HCT116 (cell line): ENCODE measurements around the gene VTI1B. TPM values are rescaled to one million over a fixed set of nuclear protein-coding genes. Genes with fewer than 3 reads are reported as not detected.

Experiments used
- ATAC-seq: fragments of 200-7000 bp; cut with Tn5 transposase; 2 replicates; pipeline ENCODE4 v1.9.1; 2020; ENCODE audit warnings: mild to moderate bottlenecking, moderate library complexity
- BruUV-seq: library from RNA; stranded (reverse); fragments of 400-500 nt; replicated peaks from 2 replicates; lab custom pipeline; 2021; lab: Mats Ljungman, UMichigan
- CTCF ChIA-PET: fragments of 300-600 bp; sonication (Branson Sonifier 250); formaldehyde crosslinking; loops from one replicate; lab custom pipeline; 2021; ENCODE audit warnings: antibody characterized with exemption; lab: Charles Lee
- POLR2A ChIA-PET: fragments of 300-600, 350-600 bp; sonication (Branson Sonifier 250); formaldehyde crosslinking; loops from one replicate; lab custom pipeline; 2021; ENCODE audit warnings: antibody characterized with exemption; lab: Charles Lee
- RAD21 ChIA-PET, 2 experiments: fragments of 300-600 bp; sonication (Branson Sonifier 250); formaldehyde crosslinking; loops; one replicate each; lab custom pipeline; 2023; ENCODE audit warnings: low total read pairs in 2 of 2; ENCODE audit not compliant: uncharacterized antibody in 2 of 2, unreplicated experiment in 2 of 2, low non-redundant PET in 1 of 2; lab: Charles Lee
- DNase-seq: peaks from one replicate; pipeline ENCODE4 v3.0.0-alpha.2; 2010; ENCODE audit warnings: low read depth, low spot score
- H2AFZ ChIP-seq: fragments of 200-600 bp; shearing (Covaris generic), sonication (generic); 2 replicates; pipeline ENCODE4 v1.6.1; 2017; ENCODE audit warnings: low read depth, mixed run types, mixed read lengths, antibody characterized with exemption, low read length; ENCODE audit not compliant: poor library complexity, severe bottlenecking
- H3K27ac ChIP-seq: 2 replicates; pipeline ENCODE4 v1.5.1; 2012; ENCODE audit warnings: low read depth, low read length
- H3K27me3 ChIP-seq: fragments of 200-600 bp; sonication (generic); 2 replicates; pipeline ENCODE4 v1.6.1; 2016; ENCODE audit warnings: mixed run types, low read length, mixed read lengths; ENCODE audit not compliant: insufficient read depth
- H3K36me3 ChIP-seq, 2 experiments: fragments of 200-500 bp in 1 of 2; fragments of 200-600 bp in 1 of 2; sonication (Bioruptor generic) in 1 of 2; sonication (generic) in 1 of 2; 2 replicates each; pipeline versions ENCODE4 v1.5.1 to v1.6.1; 2014 to 2016; ENCODE audit warnings: low read length in 2 of 2, inconsistent platforms in 1 of 2, mixed read lengths in 1 of 2, mixed run types in 1 of 2; ENCODE audit not compliant: insufficient read depth in 2 of 2, control insufficient read depth in 1 of 2
- H3K4me1 ChIP-seq, 2 experiments: fragments of 200-600 bp in 1 of 2; sonication (generic) in 1 of 2; 2 replicates each; pipeline versions ENCODE4 v1.5.1 to v1.6.1; 2012 to 2017; ENCODE audit warnings: low read length in 2 of 2, inconsistent platforms in 1 of 2, mild to moderate bottlenecking in 1 of 2, mixed read lengths in 1 of 2, mixed run types in 1 of 2, moderate library complexity in 1 of 2; ENCODE audit not compliant: insufficient read depth in 2 of 2, control insufficient read depth in 1 of 2
- H3K4me2 ChIP-seq: fragments of 200-600 bp; sonication (generic); 2 replicates; pipeline ENCODE4 v1.6.1; 2017; ENCODE audit warnings: mixed run types, low read length, mixed read lengths
- H3K4me3 ChIP-seq, 2 experiments: fragments of 200-600 bp in 1 of 2; sonication (generic) in 1 of 2; replicated peaks in 1 of 2; 2 replicates each; pipeline ENCODE4 v1.5.1; 2011 to 2016; ENCODE audit warnings: low read length in 2 of 2, control low read depth in 1 of 2, low read depth in 1 of 2, mild to moderate bottlenecking in 1 of 2, mixed read lengths in 1 of 2, mixed run types in 1 of 2
- H3K79me2 ChIP-seq: fragments of 200-600 bp; sonication (generic); 2 replicates; pipeline ENCODE4 v1.6.1; 2017; ENCODE audit warnings: mild to moderate bottlenecking, mixed run types, low read length, moderate library complexity, mixed read lengths; ENCODE audit not compliant: insufficient read depth
- H3K9ac ChIP-seq: fragments of 200-600 bp; sonication (generic); 2 replicates; pipeline ENCODE4 v1.6.1; 2016; ENCODE audit warnings: low read length, mixed read lengths
- H3K9me2 ChIP-seq: fragments of 200-600 bp; sonication (generic), shearing (Covaris generic); 2 replicates; pipeline ENCODE4 v1.6.1; 2017; ENCODE audit warnings: mixed run types, mild to moderate bottlenecking, moderate library complexity; ENCODE audit not compliant: insufficient read depth
- H3K9me3 ChIP-seq, 2 experiments: fragments of 200-500 bp in 1 of 2; fragments of 200-600 bp in 1 of 2; sonication (Bioruptor generic) in 1 of 2; sonication (generic) in 1 of 2; 2 replicates each; pipeline ENCODE4 v1.6.1; 2014 to 2017; ENCODE audit warnings: low read length in 2 of 2, mixed read lengths in 2 of 2, inconsistent platforms in 1 of 2, low read depth in 1 of 2, mild to moderate bottlenecking in 1 of 2, mixed run types in 1 of 2, moderate library complexity in 1 of 2; ENCODE audit not compliant: control insufficient read depth in 1 of 2, insufficient read depth in 1 of 2
- H4K20me1 ChIP-seq: fragments of 200-600 bp; sonication (generic), shearing (Covaris generic); 2 replicates; pipeline ENCODE4 v1.6.1; 2017; ENCODE audit warnings: mixed run types, mild to moderate bottlenecking, moderate library complexity; ENCODE audit not compliant: insufficient read depth
- ATF3 ChIP-seq: IDR thresholded peaks from 2 replicates; pipeline ENCODE4 v1.6.1; 2012
- CBX3 ChIP-seq: IDR thresholded peaks from 2 replicates; pipeline ENCODE4 v1.6.1; 2012; ENCODE audit warnings: low read depth
- CTCF ChIP-seq, 3 experiments: fragments of 200-600 bp in 1 of 3; sonication (generic) in 1 of 3; IDR thresholded peaks in 2 of 3; conservative IDR thresholded peaks in 1 of 3; 2 replicates each; pipeline ENCODE4 v1.5.1; 2012 to 2017; ENCODE audit warnings: low read depth in 2 of 3, low read length in 2 of 3, antibody characterized with exemption in 1 of 3, borderline replicate concordance in 1 of 3, control low read depth in 1 of 3, mild to moderate bottlenecking in 1 of 3, mixed read lengths in 1 of 3, mixed run types in 1 of 3, moderate library complexity in 1 of 3; ENCODE audit not compliant: insufficient read depth in 1 of 3
- EGR1 ChIP-seq: IDR thresholded peaks from 2 replicates; pipeline ENCODE4 v1.6.1; 2012; ENCODE audit warnings: low read depth
- ELF1 ChIP-seq: IDR thresholded peaks from 2 replicates; pipeline ENCODE4 v1.6.1; 2012; ENCODE audit warnings: low read depth, borderline replicate concordance
- EZH2 ChIP-seq: fragments of 200-600 bp; sonication (generic); IDR thresholded peaks from 2 replicates; pipeline ENCODE4 v1.6.1; 2017; ENCODE audit warnings: antibody characterized with exemption, mixed run types
- EZH2phosphoT487 ChIP-seq: fragments of 200-600 bp; IDR thresholded peaks from 2 replicates; pipeline ENCODE4 v1.6.1; 2018; ENCODE audit warnings: antibody characterized with exemption, borderline replicate concordance
- FOSL1 ChIP-seq: IDR thresholded peaks from 2 replicates; pipeline ENCODE4 v1.6.1; 2012; ENCODE audit warnings: low read depth
- JUND ChIP-seq: IDR thresholded peaks from 2 replicates; pipeline ENCODE4 v1.6.1; 2012
- MAX ChIP-seq: IDR thresholded peaks from 2 replicates; pipeline ENCODE4 v1.6.1; 2012
- POLR2A ChIP-seq: IDR thresholded peaks from 2 replicates; pipeline ENCODE4 v1.7.0; 2011; ENCODE audit warnings: borderline replicate concordance; ENCODE audit not compliant: insufficient read depth, insufficient read length; ENCODE audit errors: extremely low read depth
- POLR2AphosphoS5 ChIP-seq: IDR thresholded peaks from 2 replicates; pipeline ENCODE4 v1.6.1; 2011; ENCODE audit warnings: mild to moderate bottlenecking, low read depth, low read length, moderate library complexity
- RAD21 ChIP-seq: IDR thresholded peaks from 2 replicates; pipeline ENCODE4 v1.6.1; 2012; ENCODE audit warnings: low read depth, mild to moderate bottlenecking
- REST ChIP-seq: IDR thresholded peaks from 2 replicates; pipeline ENCODE4 v1.6.1; 2012; ENCODE audit warnings: low read depth
- SIN3A ChIP-seq: IDR thresholded peaks from 2 replicates; pipeline ENCODE4 v1.6.1; 2012; ENCODE audit warnings: low read depth
- SRF ChIP-seq: IDR thresholded peaks from 2 replicates; pipeline ENCODE4 v1.6.1; 2012; ENCODE audit warnings: low read depth
- TCF7L2 ChIP-seq: IDR thresholded peaks from 2 replicates; pipeline ENCODE4 v1.7.0; 2011; ENCODE audit warnings: borderline replicate concordance, inconsistent platforms; ENCODE audit not compliant: insufficient read depth, insufficient read length; ENCODE audit errors: extremely low read depth
- YY1 ChIP-seq: IDR thresholded peaks from 2 replicates; pipeline ENCODE4 v1.6.1; 2011; ENCODE audit warnings: low read length, low read depth, moderate library complexity, mild to moderate bottlenecking; ENCODE audit not compliant: insufficient replicate concordance; ENCODE audit errors: extremely low read depth
- ZBTB33 ChIP-seq: IDR thresholded peaks from 2 replicates; pipeline ENCODE4 v1.6.1; 2011; ENCODE audit warnings: mild to moderate bottlenecking, low read length, moderate library complexity; ENCODE audit not compliant: insufficient replicate concordance; ENCODE audit errors: extremely low read depth
- ZNF274 ChIP-seq: fragments of 200-500 bp; sonication (Bioruptor generic); IDR thresholded peaks from 2 replicates; pipeline ENCODE4 v1.6.1; 2014; ENCODE audit warnings: mild to moderate bottlenecking, low read depth, low read length, inconsistent platforms
- intact Hi-C: fragments of 100-400 bp; cut with micrococcal nuclease; formaldehyde crosslinking; loops from 2 replicates; pipeline ENCODE4 v1.10.0; 2022
- total RNA-seq: library from RNA; stranded (reverse); gene quantifications from one replicate; pipeline ENCODE4 v1.2.1, GENCODE V29; 2021; ENCODE audit not compliant: unreplicated experiment

The VTI1B gene
- total RNA-seq, 1 experiment from 2014 or later, result 86.3 TPM

GRCh38 chr14:67705211-67705610 is 30.8 kb upstream of the VTI1B start:
- ChIA-PET RAD21 (interaction anchor here (1.0 to 2.1 kb wide), 9 partner anchors 38 to 345 kb away, joined by 3 to 14 read pairs (median 6); partner anchors contain the start of genes ATP6V1D (in 1 of the 2), EIF2S1 (in 1 of the 2) and PLEK2 (in 1 of the 2)), POLR2A (interaction anchor here (1.1 to 1.3 kb wide), 2 partner anchors 10 to 61 kb away, joined by 3 to 5 read pairs; partner anchors contain the start of gene RDH11)
- no peak overlapping the region for H3K4me3 ChIP-seq
- no peak for TF ChIP-seq SIN3A
- TF ChIP-seq REST, result no peak
- no peak for TF ChIP-seq CBX3
- TF ChIP-seq JUND, result no peak
- no peak for TF ChIP-seq EGR1
- TF ChIP-seq ELF1, result no peak
- no peak for TF ChIP-seq ZBTB33
- no peak for TF ChIP-seq ATF3
- no peak for TF ChIP-seq CTCF (IDR thresholded peaks at IDR 0.05 in 2 of 3, conservative IDR thresholded peaks at IDR 0.05 in 1 of 3; ENCODE audit: borderline replicate concordance in 1 of 3, insufficient read depth in 1 of 3, low read depth in 2 of 3, low read length in 2 of 3)
- TF ChIP-seq POLR2AphosphoS5, result no peak
- no peak for TF ChIP-seq ZNF274
- TF ChIP-seq EZH2, result no peak
- TF ChIP-seq YY1, result no peak
- no peak for TF ChIP-seq MAX
- TF ChIP-seq EZH2phosphoT487, result no peak
- TF ChIP-seq TCF7L2, result no peak
- TF ChIP-seq RAD21, result no peak
- TF ChIP-seq FOSL1, result no peak
- no peak for TF ChIP-seq SRF
- no peak for TF ChIP-seq POLR2A
- TF ChIP-seq, all 23 proteins: peak for 0
- intact Hi-C loops, result loop anchor here (2.0 to 10.0 kb wide), 4 partner anchors 86 to 1340 kb away; partner anchors contain the start of gene ARG2
- DNase-seq, result no peak
- Histone ChIP-seq H3K36me3 (no peaks in the 10 kb centered on the region), H3K9me2 (no peaks in the 10 kb centered on the region), H3K9me3 (peaks cover 5 to 7% of the 10 kb centered on the region in 2 experiments; a peak in 2 of 4 replicates), H3K27me3 (no peaks in the 10 kb centered on the region), H2AFZ (peak overlapping the region; percentile 91), H3K4me2 (no peak overlapping the region), H3K79me2 (no peaks in the 10 kb centered on the region), H3K27ac (no peak overlapping the region), H4K20me1 (no peaks in the 10 kb centered on the region), H3K9ac (no peak overlapping the region), H3K4me1 (peaks cover 15 to 30% of the 10 kb centered on the region in 2 experiments)
- CTCF ChIA-PET, result interaction anchor here (0.6 to 5.3 kb wide), 25 partner anchors 8 to 1346 kb away, joined by 3 to 117 read pairs (median 8); partner anchors contain the start of genes ARG2, PIGH, PLEKHH1 and RDH11
- BruUV-seq, result no TSS peak
- ATAC-seq, result no peak
